Epithelial cell of proximal tubule (primary cell): ENCODE data around the gene ADAMTS1. TPM values are rescaled to one million over a fixed set of nuclear protein-coding genes. Genes with fewer than 3 reads are reported as not detected.

Source experiments
- DNase-seq: peaks from one replicate; pipeline ENCODE4 v3.0.0-alpha.2; 2011; ENCODE audit warnings: low read depth
- H3K4me3 ChIP-seq: 2 replicates; pipeline ENCODE4 v1.5.1; 2011; ENCODE audit warnings: low read depth, mild to moderate bottlenecking, low read length
- CTCF ChIP-seq: conservative IDR thresholded peaks from 2 replicates; pipeline ENCODE4 v1.5.1; 2012; ENCODE audit warnings: low read depth, mild to moderate bottlenecking, low read length
- total RNA-seq: library from RNA; depleted of rRNA; stranded (reverse); fragments of >200 nt; gene quantifications from 2 replicates; pipeline ENCODE4 v1.2.3, GENCODE V29; 2015

The ADAMTS1 gene
- total RNA-seq, 1 donor from 2014 or later = 55.6 TPM

- DNase-seq = no peak
- no peak for TF ChIP-seq CTCF
- no peak overlapping the region for H3K4me3 ChIP-seq
Measured at GRCh38 chr21:26798856-26799751, 46.1 kb downstream of the ADAMTS1 start.

GRCh38 chr21:26797878-26798456, 47.2 kb downstream of the ADAMTS1 start:
- no peak for DNase-seq
- TF ChIP-seq CTCF = no peak
- H3K4me3 ChIP-seq = no peak overlapping the region

- TF ChIP-seq CTCF = no peak
- no peak for DNase-seq
- no peak overlapping the region for H3K4me3 ChIP-seq
Measured at GRCh38 chr21:26795866-26796329, 49.3 kb downstream of the ADAMTS1 start.

GRCh38 chr21:26795412-26795805, 49.8 kb downstream of the ADAMTS1 start:
- DNase-seq = no peak
- H3K4me3 ChIP-seq = no peak overlapping the region
- TF ChIP-seq CTCF = no peak

- no peak overlapping the region for H3K4me3 ChIP-seq
- DNase-seq = no peak
- TF ChIP-seq CTCF = no peak
Measured at GRCh38 chr21:26794597-26795411, 50.4 kb downstream of the ADAMTS1 start.

- H3K4me3 ChIP-seq = no peak overlapping the region
- DNase-seq = no peak
- TF ChIP-seq CTCF = no peak
Measured at GRCh38 chr21:26790296-26790695, 54.9 kb downstream of the ADAMTS1 start.
